NCI-H1417 (cell line): ENCODE measurements around the gene CYP27A1.
A peak's percentile ranks its signal among the peaks of the same experiment; 100 is the strongest.

Experiments used
- DNase-seq, 3 experiments: peaks; one replicate each; lab custom pipeline; 2025; lab: John Stamatoyannopoulos, UW

CYP27A1 gene

GRCh38 chr2:218859556-218859987 lies 77.6 kb downstream of the CYP27A1 start, which contains the start of gene WNT6:
Gene WNT6, plus strand, starts transcription at chr2:218859805. Its CDS starts 233 bp downstream, at chr2:218860038.
- peak in 1 of 3 experiments; percentile 35 for DNase-seq

GRCh38 chr2:218859988-218860831 lies 78.3 kb downstream of the CYP27A1 start:
- DNase-seq, result peak in 1 of 3 experiments; percentile 28

GRCh38 chr2:218860950-218861381 lies 79.0 kb downstream of the CYP27A1 start:
- DNase-seq, result peak in 2 of 3 experiments; percentile 19 to 54

- no peak for DNase-seq
Observed at GRCh38 chr2:218861645-218862318, 79.8 kb downstream of the CYP27A1 start.

GRCh38 chr2:218863021-218863520 lies 81.1 kb downstream of the CYP27A1 start:
- no peak for DNase-seq
